HepG2 (cell line): ENCODE measurements around the gene DNMT1. TPM values are rescaled to one million over a fixed set of nuclear protein-coding genes. Genes with fewer than 3 reads are reported as not detected.
A peak's percentile ranks its signal among the peaks of the same experiment; 100 is the strongest.

ENCODE experiments used
- ATF3 ChIP-seq: sonication (generic); formaldehyde crosslinking; IDR thresholded peaks from 2 replicates; pipeline ENCODE4 v1.4.0; 2020; ENCODE audit warnings: missing genetic modification reagents
- CAMTA2 ChIP-seq: sonication (generic); formaldehyde crosslinking; IDR thresholded peaks from 2 replicates; pipeline ENCODE4 v1.4.0; 2020; ENCODE audit warnings: mild to moderate bottlenecking, missing genetic modification reagents, borderline replicate concordance
- CBX5 ChIP-seq: sonication (generic); formaldehyde crosslinking; IDR thresholded peaks from 2 replicates; pipeline ENCODE4 v1.4.0; 2020; ENCODE audit warnings: missing genetic modification reagents, borderline replicate concordance
- CHD2 ChIP-seq: IDR thresholded peaks from 2 replicates; pipeline ENCODE4 v1.6.1; 2011; ENCODE audit warnings: low read depth, low read length, improper control_type of control experiment
- CREB1 ChIP-seq, 2 experiments: fragments of 450-650 bp in 1 of 2; IDR thresholded peaks; 2 replicates each; pipeline ENCODE4 v1.6.1; 2016 to 2017; ENCODE audit warnings: control low read depth in 1 of 2, mild to moderate bottlenecking in 1 of 2, missing compliant biosample characterization in 1 of 2, missing genetic modification characterization in 1 of 2
- GABPB1 ChIP-seq: IDR thresholded peaks from 2 replicates; pipeline ENCODE4 v1.6.1; 2016; ENCODE audit warnings: mild to moderate bottlenecking, missing genetic modification reagents, moderate library complexity, missing compliant biosample characterization
- HMG20B ChIP-seq: conservative IDR thresholded peaks from 2 replicates; pipeline ENCODE4 v1.6.1; 2016; ENCODE audit warnings: missing genetic modification reagents, missing compliant biosample characterization
- HNRNPK ChIP-seq: fragments of 200-400 bp; formaldehyde crosslinking; IDR thresholded peaks from 2 replicates; pipeline ENCODE4 v1.6.1; 2018; ENCODE audit warnings: low read length, low read depth, moderate library complexity, mild to moderate bottlenecking; ENCODE audit not compliant: poor library complexity, severe bottlenecking
- HOXA7 ChIP-seq: sonication (generic); formaldehyde crosslinking; IDR thresholded peaks from 2 replicates; pipeline ENCODE4 v1.8.1; 2022; ENCODE audit warnings: mild to moderate bottlenecking, missing genetic modification reagents, moderate library complexity
- IRX3 ChIP-seq: sonication (generic); formaldehyde crosslinking; IDR thresholded peaks from 2 replicates; pipeline ENCODE4 v1.8.1; 2023; ENCODE audit warnings: mild to moderate bottlenecking, low read depth, missing genetic modification reagents, borderline replicate concordance
- MAX ChIP-seq: IDR thresholded peaks from 2 replicates; pipeline ENCODE4 v1.6.1; 2012; ENCODE audit warnings: inconsistent platforms
- TERF1 ChIP-seq: sonication (generic); formaldehyde crosslinking; IDR thresholded peaks from 2 replicates; pipeline ENCODE4 v1.8.0; 2022; ENCODE audit warnings: mild to moderate bottlenecking, missing genetic modification reagents, moderate library complexity
- TSC22D2 ChIP-seq: sonication (generic); formaldehyde crosslinking; IDR thresholded peaks from 2 replicates; pipeline ENCODE4 v1.5.1; 2020; ENCODE audit warnings: missing genetic modification reagents, mild to moderate bottlenecking, borderline replicate concordance
- YEATS2 ChIP-seq: sonication (generic); formaldehyde crosslinking; IDR thresholded peaks from 2 replicates; pipeline ENCODE4 v1.4.0; 2020; ENCODE audit warnings: missing genetic modification reagents, borderline replicate concordance
- ZBTB38 ChIP-seq: sonication (generic); formaldehyde crosslinking; IDR thresholded peaks from 2 replicates; pipeline ENCODE4 v1.5.1; 2020; ENCODE audit warnings: mild to moderate bottlenecking, missing genetic modification reagents
- ZBTB39 ChIP-seq: sonication (generic); formaldehyde crosslinking; IDR thresholded peaks from 2 replicates; pipeline ENCODE4 v1.5.0; 2020; ENCODE audit warnings: missing genetic modification reagents
- ZBTB7B ChIP-seq: sonication (generic); formaldehyde crosslinking; IDR thresholded peaks from 2 replicates; pipeline ENCODE4 v1.4.0; 2020; ENCODE audit warnings: missing genetic modification reagents
- ZFP62 ChIP-seq: sonication (generic); formaldehyde crosslinking; IDR thresholded peaks from 2 replicates; pipeline ENCODE4 v1.4.0; 2020; ENCODE audit warnings: missing genetic modification reagents
- ZFY ChIP-seq: sonication (generic); formaldehyde crosslinking; IDR thresholded peaks from 2 replicates; pipeline ENCODE4 v1.4.0; 2020; ENCODE audit warnings: missing genetic modification reagents
- ZKSCAN5 ChIP-seq: sonication (generic); formaldehyde crosslinking; IDR thresholded peaks from 2 replicates; pipeline ENCODE4 v1.5.1; 2020; ENCODE audit warnings: mild to moderate bottlenecking, missing genetic modification reagents
- ZNF253 ChIP-seq: sonication (generic); formaldehyde crosslinking; IDR thresholded peaks from 2 replicates; pipeline ENCODE4 v1.8.0; 2022; ENCODE audit warnings: mild to moderate bottlenecking, missing genetic modification reagents, borderline replicate concordance
- ZNF350 ChIP-seq: sonication (generic); formaldehyde crosslinking; IDR thresholded peaks from 2 replicates; pipeline ENCODE4 v1.4.0; 2020; ENCODE audit warnings: mild to moderate bottlenecking, low read depth, missing genetic modification reagents, borderline replicate concordance
- ZNF607 ChIP-seq: sonication (generic); formaldehyde crosslinking; IDR thresholded peaks from 2 replicates; pipeline ENCODE4 v1.5.1; 2020; ENCODE audit warnings: missing genetic modification reagents, mild to moderate bottlenecking, borderline replicate concordance
- ZNF776 ChIP-seq: sonication (generic); formaldehyde crosslinking; IDR thresholded peaks from 2 replicates; pipeline ENCODE4 v1.4.0; 2020; ENCODE audit warnings: mild to moderate bottlenecking, missing genetic modification reagents
- ZNF780A ChIP-seq: sonication (generic); formaldehyde crosslinking; IDR thresholded peaks from 2 replicates; pipeline ENCODE4 v1.8.0; 2022; ENCODE audit warnings: mild to moderate bottlenecking, missing genetic modification reagents, moderate library complexity
- ZNF781 ChIP-seq: sonication (generic); formaldehyde crosslinking; IDR thresholded peaks from 2 replicates; pipeline ENCODE4 v1.5.1; 2020; ENCODE audit warnings: borderline replicate concordance, mild to moderate bottlenecking, missing genetic modification reagents; ENCODE audit errors: not compliant biosample characterization
- polyA plus RNA-seq, 8 experiments: library from polyadenylated mRNA; depleted of rRNA in 3 of 8; stranded (reverse) in 7 of 8; unstranded in 1 of 8; fragments of >200 nt; fragmentation: Illumina TruSeq in 4 of 8; extraction: Trizol in 4 of 8; gene quantifications; 2 replicates each; pipeline versions ENCODE4 v1.2.1 to v1.2.3, GENCODE V29; 2011 to 2016; ENCODE audit warnings: low read depth in 4 of 8, missing spikeins in 1 of 8, mixed read lengths in 1 of 8; ENCODE audit not compliant: insufficient read depth in 1 of 8
- total RNA-seq, 5 experiments: library from RNA; depleted of rRNA; stranded (reverse); fragments of >200 nt; fragmentation: Illumina TruSeq; extraction: Trizol; gene quantifications; 2 replicates each; pipeline ENCODE4 v1.2.3, GENCODE V29; 2016; ENCODE audit warnings: low read depth in 1 of 5

DNMT1 gene
- total and polyA plus RNA-seq, 2 of the 13 experiments (the other 11 are each of a cell fraction or from before 2014, with no cell fraction given), result 31.2 to 91.1 TPM

- TF ChIP-seq CHD2 (peak; percentile 84), ZBTB7B (CRISPR knock-in tag) (no peak; the same call in 1 of the 2 replicates), CREB1 (IDR thresholded peaks at IDR 0.05) (peak; percentile 91), CREB1 (CRISPR knock-in tag; IDR thresholded peaks at IDR 0.05) (peak; percentile 93), GABPB1 (CRISPR knock-in tag) (peak; percentile 98), HOXA7 (CRISPR knock-in tag) (no peak), ZFP62 (CRISPR knock-in tag) (no peak), MAX (peak; percentile 100), ZNF781 (CRISPR knock-in tag) (peak; percentile 95), HNRNPK (peak; percentile 74), TERF1 (CRISPR knock-in tag) (no peak), ZNF776 (CRISPR knock-in tag) (0 out of 2 replicates have a peak, but pooled peaks have one; percentile 66), ZBTB39 (peak; percentile 90; the same call in 1 of the 2 replicates), CAMTA2 (no peak), TSC22D2 (CRISPR knock-in tag) (no peak), ZNF350 (peak; percentile 54; the same call in 1 of the 2 replicates), IRX3 (CRISPR knock-in tag) (0 out of 2 replicates have a peak, but pooled peaks have one; percentile 66), ZBTB38 (peak; percentile 82; the same call in 1 of the 2 replicates), YEATS2 (CRISPR knock-in tag) (peak; percentile 97), ZNF780A (CRISPR knock-in tag) (no peak; the same call in 1 of the 2 replicates), ZNF607 (CRISPR knock-in tag) (peak; percentile 93), HMG20B (CRISPR knock-in tag) (peak; percentile 39; the same call in 1 of the 2 replicates), ZNF253 (no peak), CBX5 (CRISPR knock-in tag) (peak; percentile 57; the same call in 1 of the 2 replicates), ATF3 (CRISPR knock-in tag) (0 out of 2 replicates have a peak, but pooled peaks have one; percentile 60), ZFY (CRISPR knock-in tag) (peak; percentile 99), ZKSCAN5 (no peak)
These were observed 88.4 kb downstream of the DNMT1 start, which contains the start of gene PPAN (continued) for GRCh38 chr19:10106100-10106936.
